GM21619 (cell line): ENCODE data around the gene ZNF593OS.

ENCODE experiments used
- ATAC-seq: cut with Tn5 transposase; IDR thresholded peaks from one replicate; pipeline ENCODE4 v1.9.1; 2021; ENCODE audit not compliant: unreplicated experiment

Gene ZNF593OS

GRCh38 chr1:26127235-26128163 is 44.1 kb downstream of the ZNF593OS start:
- no peak for ATAC-seq

- no peak for ATAC-seq
These were observed 45.1 kb downstream of the ZNF593OS start for GRCh38 chr1:26126321-26127084.

GRCh38 chr1:26125946-26126320 is 45.7 kb downstream of the ZNF593OS start:
- ATAC-seq = no peak

- no peak for ATAC-seq
These were observed 46.2 kb downstream of the ZNF593OS start for GRCh38 chr1:26125382-26125781.

GRCh38 chr1:26124418-26125331 is 47.0 kb downstream of the ZNF593OS start:
- ATAC-seq = no peak

- no peak for ATAC-seq
These were observed 48.4 kb downstream of the ZNF593OS start for GRCh38 chr1:26122988-26123973.

- no peak for ATAC-seq
These were observed 49.5 kb downstream of the ZNF593OS start for GRCh38 chr1:26121854-26122773.

- no peak for ATAC-seq
These were observed 51.6 kb downstream of the ZNF593OS start for GRCh38 chr1:26119892-26120608.
